Measurements from ENCODE around the gene PRPF38A.

GRCh38 chr1:52385376-52385775 is 19.0 kb upstream of the PRPF38A start:
- TF ChIP-seq, protein P1, sequence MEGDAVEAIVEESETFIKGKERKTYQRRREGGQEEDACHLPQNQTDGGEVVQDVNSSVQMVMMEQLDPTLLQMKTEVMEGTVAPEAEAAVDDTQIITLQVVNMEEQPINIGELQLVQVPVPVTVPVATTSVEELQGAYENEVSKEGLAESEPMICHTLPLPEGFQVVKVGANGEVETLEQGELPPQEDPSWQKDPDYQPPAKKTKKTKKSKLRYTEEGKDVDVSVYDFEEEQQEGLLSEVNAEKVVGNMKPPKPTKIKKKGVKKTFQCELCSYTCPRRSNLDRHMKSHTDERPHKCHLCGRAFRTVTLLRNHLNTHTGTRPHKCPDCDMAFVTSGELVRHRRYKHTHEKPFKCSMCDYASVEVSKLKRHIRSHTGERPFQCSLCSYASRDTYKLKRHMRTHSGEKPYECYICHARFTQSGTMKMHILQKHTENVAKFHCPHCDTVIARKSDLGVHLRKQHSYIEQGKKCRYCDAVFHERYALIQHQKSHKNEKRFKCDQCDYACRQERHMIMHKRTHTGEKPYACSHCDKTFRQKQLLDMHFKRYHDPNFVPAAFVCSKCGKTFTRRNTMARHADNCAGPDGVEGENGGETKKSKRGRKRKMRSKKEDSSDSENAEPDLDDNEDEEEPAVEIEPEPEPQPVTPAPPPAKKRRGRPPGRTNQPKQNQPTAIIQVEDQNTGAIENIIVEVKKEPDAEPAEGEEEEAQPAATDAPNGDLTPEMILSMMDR (conservative IDR thresholded peaks at IDR 0.05; ENCODE audit: low read depth, low read length), result no peak
- no peak for TF ChIP-seq EZH2 (IDR thresholded peaks at IDR 0.05; ENCODE audit: low read length, unreplicated experiment)
